ENCODE results near the gene TLN1. TPM values are rescaled to one million over a fixed set of nuclear protein-coding genes. Genes with fewer than 3 reads are reported as not detected.

TLN1 gene
- total RNA-seq, 2 experiments from 2014 or later: 149 to 151 TPM

DNA sequence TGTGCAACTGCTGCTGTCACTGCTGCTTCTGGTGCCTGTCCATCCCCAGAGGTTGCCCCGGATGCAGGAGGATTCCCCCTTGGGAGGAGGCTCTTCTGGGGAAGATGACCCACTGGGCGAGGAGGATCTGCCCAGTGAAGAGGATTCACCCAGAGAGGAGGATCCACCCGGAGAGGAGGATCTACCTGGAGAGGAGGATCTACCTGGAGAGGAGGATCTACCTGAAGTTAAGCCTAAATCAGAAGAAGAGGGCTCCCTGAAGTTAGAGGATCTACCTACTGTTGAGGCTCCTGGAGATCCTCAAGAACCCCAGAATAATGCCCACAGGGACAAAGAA lies 58.0 kb downstream of the TLN1 start:
- DNase-seq (no peak), ATAC-seq (ENCODE audit: poor library complexity) (no peak)
- Histone ChIP-seq H3K4me3 (ENCODE audit: low read length) (no peak overlapping the region), H3K4me1 (ENCODE audit: insufficient read depth, low read length) (peaks cover 15% of the 10 kb centered on the region), H3K27ac (ENCODE audit: low read depth in 1 of 2, low read length in 2 of 2) (no peak overlapping the region), H3K9me3 (ENCODE audit: control insufficient read depth in 1 of 2, insufficient read depth in 1 of 2, low read length in 2 of 2) (no peaks in the 10 kb centered on the region), H3K36me3 (ENCODE audit: insufficient read depth, low read length) (no peaks in the 10 kb centered on the region), H3K27me3 (ENCODE audit: control insufficient read depth in 1 of 2, insufficient read depth in 2 of 2, low read length in 2 of 2) (peaks cover 0 to 6% of the 10 kb centered on the region in 2 experiments)
- TF ChIP-seq, protein P1, sequence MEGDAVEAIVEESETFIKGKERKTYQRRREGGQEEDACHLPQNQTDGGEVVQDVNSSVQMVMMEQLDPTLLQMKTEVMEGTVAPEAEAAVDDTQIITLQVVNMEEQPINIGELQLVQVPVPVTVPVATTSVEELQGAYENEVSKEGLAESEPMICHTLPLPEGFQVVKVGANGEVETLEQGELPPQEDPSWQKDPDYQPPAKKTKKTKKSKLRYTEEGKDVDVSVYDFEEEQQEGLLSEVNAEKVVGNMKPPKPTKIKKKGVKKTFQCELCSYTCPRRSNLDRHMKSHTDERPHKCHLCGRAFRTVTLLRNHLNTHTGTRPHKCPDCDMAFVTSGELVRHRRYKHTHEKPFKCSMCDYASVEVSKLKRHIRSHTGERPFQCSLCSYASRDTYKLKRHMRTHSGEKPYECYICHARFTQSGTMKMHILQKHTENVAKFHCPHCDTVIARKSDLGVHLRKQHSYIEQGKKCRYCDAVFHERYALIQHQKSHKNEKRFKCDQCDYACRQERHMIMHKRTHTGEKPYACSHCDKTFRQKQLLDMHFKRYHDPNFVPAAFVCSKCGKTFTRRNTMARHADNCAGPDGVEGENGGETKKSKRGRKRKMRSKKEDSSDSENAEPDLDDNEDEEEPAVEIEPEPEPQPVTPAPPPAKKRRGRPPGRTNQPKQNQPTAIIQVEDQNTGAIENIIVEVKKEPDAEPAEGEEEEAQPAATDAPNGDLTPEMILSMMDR (IDR thresholded peaks at IDR 0.05): no peak
- ChIA-PET POLR2A (interaction anchor here (1.7 kb wide), 1 partner anchor 13 kb away, joined by 4 read pairs; no protein-coding TSS in a partner anchor), CTCF (no interaction called here)
- H3K9me3 Mint-ChIP-seq: no peaks in the 10 kb centered on the region
- peaks cover 10% of the 10 kb centered on the region for H3K27me3 Mint-ChIP-seq
- no peaks in the 10 kb centered on the region for H3K36me3 Mint-ChIP-seq (ENCODE audit: low read depth)
- intact Hi-C loops (cut with DNase I, micrococcal nuclease): no loop called here
- no peak overlapping the region for H3K27ac Mint-ChIP-seq
- no peak overlapping the region for H3K4me3 Mint-ChIP-seq
- peaks cover 15% of the 10 kb centered on the region for H3K4me1 Mint-ChIP-seq (ENCODE audit: low read depth)

DNA sequence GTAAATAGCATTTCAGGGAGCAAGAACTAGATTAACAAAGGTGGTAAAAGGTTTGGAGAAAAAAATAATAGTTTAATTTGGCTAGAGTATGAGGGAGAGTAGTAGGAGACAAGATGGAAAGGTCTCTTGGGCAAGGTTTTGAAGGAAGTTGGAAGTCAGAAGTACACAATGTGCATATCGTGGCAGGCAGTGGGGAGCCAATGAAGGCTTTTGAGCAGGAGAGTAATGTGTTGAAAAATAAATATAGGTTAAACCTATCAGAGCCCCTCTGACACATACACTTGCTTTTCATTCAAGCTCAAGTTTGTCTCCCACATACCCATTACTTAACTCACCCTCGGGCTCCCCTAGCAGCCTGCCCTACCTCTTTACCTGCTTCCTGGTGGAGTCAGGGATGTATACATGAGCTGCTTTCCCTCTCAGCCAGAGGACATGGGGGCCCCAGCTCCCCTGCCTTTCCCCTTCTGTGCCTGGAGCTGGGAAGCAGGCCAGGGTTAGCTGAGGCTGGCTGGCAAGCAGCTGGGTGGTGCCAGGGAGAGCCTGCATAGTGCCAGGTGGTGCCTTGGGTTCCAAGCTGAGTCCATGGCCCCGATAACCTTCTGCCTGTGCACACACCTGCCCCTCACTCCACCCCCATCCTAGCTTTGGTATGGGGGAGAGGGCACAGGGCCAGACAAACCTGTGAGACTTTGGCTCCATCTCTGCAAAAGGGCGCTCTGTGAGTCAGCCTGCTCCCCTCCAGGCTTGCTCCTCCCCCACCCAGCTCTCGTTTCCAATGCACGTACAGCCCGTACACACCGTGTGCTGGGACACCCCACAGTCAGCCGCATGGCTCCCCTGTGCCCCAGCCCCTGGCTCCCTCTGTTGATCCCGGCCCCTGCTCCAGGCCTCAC lies 58.6 kb downstream of the TLN1 start, which contains the start of gene CA9:
Gene CA9 (plus strand): TSS at position 797 of the 893 bp plus-strand sequence. CDS start 32 bp downstream, at position 829.
- H3K4me1 ChIP-seq (ENCODE audit: insufficient read depth, low read length): peaks cover 15% of the 10 kb centered on the region
- TF ChIP-seq, protein P1 (IDR thresholded peaks at IDR 0.05): no peak
- CTCF ChIA-PET: no interaction called here
- H3K27ac Mint-ChIP-seq: no peak within 1 kb of the TSS
- peaks cover 10% of the 10 kb centered on the region for H3K27me3 Mint-ChIP-seq
- ATAC-seq (ENCODE audit: poor library complexity) (no peak), DNase-seq (no peak)
- no peaks in the 10 kb centered on the region for H3K36me3 ChIP-seq (ENCODE audit: insufficient read depth, low read length)
- no peak within 1 kb of the TSS for H3K27ac ChIP-seq (ENCODE audit: low read depth in 1 of 2, low read length in 2 of 2)
- H3K4me3 Mint-ChIP-seq: peak within 1 kb of the TSS; percentile 52
- H3K9me3 Mint-ChIP-seq: no peaks in the 10 kb centered on the region
- intact Hi-C loops (cut with DNase I, micrococcal nuclease): no loop called here
- H3K27me3 ChIP-seq (ENCODE audit: control insufficient read depth in 1 of 2, insufficient read depth in 2 of 2, low read length in 2 of 2): peaks cover 0 to 6% of the 10 kb centered on the region in 2 experiments
- POLR2A ChIA-PET: no interaction called here
- no peaks in the 10 kb centered on the region for H3K36me3 Mint-ChIP-seq (ENCODE audit: low read depth)
- peaks cover 15% of the 10 kb centered on the region for H3K4me1 Mint-ChIP-seq (ENCODE audit: low read depth)
- no peaks in the 10 kb centered on the region for H3K9me3 ChIP-seq (ENCODE audit: control insufficient read depth in 1 of 2, insufficient read depth in 1 of 2, low read length in 2 of 2)
- H3K4me3 ChIP-seq (ENCODE audit: low read length): no peak within 1 kb of the TSS

DNA sequence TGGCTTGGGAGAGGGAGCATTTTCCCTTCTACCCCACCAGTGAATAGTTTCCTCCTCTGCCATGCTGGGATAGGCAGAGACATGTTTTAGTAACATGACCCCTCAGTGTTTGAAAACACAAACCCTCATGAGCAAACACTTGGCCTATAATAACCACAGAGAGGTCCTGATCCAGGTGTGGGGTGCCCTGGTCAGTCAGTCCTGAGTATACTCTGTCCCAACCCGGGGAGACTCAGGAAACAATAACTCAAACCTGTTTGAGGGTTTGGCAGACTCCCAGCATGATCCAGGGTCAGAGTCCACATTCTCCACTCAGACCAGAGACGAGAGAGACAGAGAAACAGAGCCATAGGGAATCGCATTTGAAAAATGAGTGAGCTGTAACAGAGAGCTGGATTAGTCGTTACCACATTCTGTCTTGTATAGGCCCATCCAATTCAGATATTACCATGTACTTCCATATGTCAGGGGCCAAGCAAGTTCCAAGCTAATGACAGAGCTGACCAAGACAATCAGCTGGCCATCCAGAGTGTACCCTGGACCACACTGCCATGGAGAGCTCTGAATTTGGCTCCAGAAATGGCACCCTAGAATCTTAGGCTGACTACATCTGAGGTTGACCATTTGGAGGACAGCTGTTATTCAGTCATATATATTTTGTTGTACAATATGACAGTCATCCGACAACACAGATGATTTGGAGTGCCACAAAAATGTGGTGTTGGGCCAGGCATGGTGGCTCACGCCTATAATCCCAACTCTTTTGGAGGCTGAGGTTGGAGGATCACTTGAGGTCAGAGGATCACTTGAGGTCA lies 62.5 kb downstream of the TLN1 start:
- no peaks in the 10 kb centered on the region for H3K36me3 Mint-ChIP-seq (ENCODE audit: low read depth)
- peaks cover under 1% of the 10 kb centered on the region for H3K27me3 Mint-ChIP-seq
- POLR2A ChIA-PET: interaction anchor here (0.6 kb wide), 1 partner anchor 52 kb away, joined by 3 read pairs; no protein-coding TSS in a partner anchor

More for the DNA sequence above, 62.5 kb downstream of the TLN1 start:
- Mint-ChIP-seq H3K27ac (no peak overlapping the region), H3K4me3 (no peak overlapping the region), H3K4me1 (ENCODE audit: low read depth) (peaks cover 26% of the 10 kb centered on the region), H3K9me3 (no peaks in the 10 kb centered on the region)
- H3K4me3 ChIP-seq (ENCODE audit: low read length): no peak overlapping the region
- H3K9me3 ChIP-seq (ENCODE audit: control insufficient read depth in 1 of 2, insufficient read depth in 1 of 2, low read length in 2 of 2): no peaks in the 10 kb centered on the region
- intact Hi-C loops (cut with DNase I, micrococcal nuclease): loop anchor here in 1 of 2 experiments (2.0 kb wide), 1 partner anchor 15 kb away; no protein-coding TSS in a partner anchor
- H3K27me3 ChIP-seq (ENCODE audit: control insufficient read depth in 1 of 2, insufficient read depth in 2 of 2, low read length in 2 of 2): no peaks in the 10 kb centered on the region
- peaks cover 16% of the 10 kb centered on the region for H3K4me1 ChIP-seq (ENCODE audit: insufficient read depth, low read length)
- TF ChIP-seq, protein P1 (IDR thresholded peaks at IDR 0.05): no peak
- CTCF ChIA-PET: interaction anchor here (2.2 kb wide), 1 partner anchor 27 kb away, joined by 7 read pairs; no protein-coding TSS in a partner anchor
- H3K27ac ChIP-seq (ENCODE audit: low read depth in 1 of 2, low read length in 2 of 2): no peak overlapping the region
- DNase-seq (no peak), ATAC-seq (ENCODE audit: poor library complexity) (no peak)
- no peaks in the 10 kb centered on the region for H3K36me3 ChIP-seq (ENCODE audit: insufficient read depth, low read length)
